Adipocyte (in vitro differentiated cells): ENCODE data around the gene TSPAN13.

Experiments used
- DNase-seq: peaks from one replicate; pipeline ENCODE4 v3.0.0-alpha.2; 2015; ENCODE audit warnings: low read depth
- H3K27me3 ChIP-seq: replicated peaks from 2 replicates; pipeline ENCODE4 v1.7.0; 2013; ENCODE audit warnings: mild to moderate bottlenecking, low read length, moderate library complexity; ENCODE audit not compliant: control insufficient read depth, insufficient read depth
- H3K36me3 ChIP-seq: 2 replicates; pipeline ENCODE4 v1.7.0; 2013; ENCODE audit warnings: low read length, mild to moderate bottlenecking, moderate library complexity; ENCODE audit not compliant: control insufficient read depth, insufficient read depth, severe bottlenecking
- H3K4me1 ChIP-seq: 2 replicates; pipeline ENCODE4 v1.7.0; 2013; ENCODE audit warnings: mild to moderate bottlenecking, low read length, moderate library complexity; ENCODE audit not compliant: control insufficient read depth, insufficient read depth
- H3K4me3 ChIP-seq: 2 replicates; pipeline ENCODE4 v1.7.0; 2013; ENCODE audit warnings: mild to moderate bottlenecking, low read length, moderate library complexity
- H3K9ac ChIP-seq: 2 replicates; pipeline ENCODE4 v1.7.0; 2013; ENCODE audit warnings: mild to moderate bottlenecking, low read length, moderate library complexity
- H3K9me3 ChIP-seq: 2 replicates; pipeline ENCODE4 v1.7.0; 2013; ENCODE audit warnings: mild to moderate bottlenecking, low read length, moderate library complexity; ENCODE audit not compliant: control insufficient read depth

The TSPAN13 gene

DNA sequence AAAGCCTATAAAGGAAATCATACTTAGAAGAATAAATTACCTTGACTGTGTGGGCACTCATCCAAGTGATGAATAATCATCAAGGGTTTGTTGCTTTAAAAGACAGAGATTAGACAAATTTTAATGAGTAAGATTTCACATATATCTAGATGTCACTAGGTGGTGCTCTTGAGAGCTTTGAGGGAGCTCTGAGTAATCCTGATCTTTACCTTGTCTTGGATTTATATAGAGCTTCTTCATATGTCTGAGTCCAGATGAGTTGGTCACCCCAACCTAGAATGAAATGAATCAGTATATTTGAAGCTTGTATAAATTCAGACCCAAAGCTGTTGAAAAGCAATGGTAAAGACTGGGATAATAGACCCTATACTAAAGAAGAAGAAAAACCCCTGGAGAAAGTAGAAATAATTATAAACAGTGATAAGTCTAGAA is 47.6 kb downstream of the TSPAN13 start:
- Histone ChIP-seq H3K9ac (no peak overlapping the region), H3K9me3 (no peaks in the 10 kb centered on the region), H3K36me3 (no peaks in the 10 kb centered on the region), H3K4me1 (no peaks in the 10 kb centered on the region), H3K27me3 (no peaks in the 10 kb centered on the region), H3K4me3 (no peak overlapping the region)
- peak; percentile 82 for DNase-seq

GRCh38 chr7:16801579-16801978 is 48.0 kb downstream of the TSPAN13 start:
- H3K4me3 ChIP-seq = no peak overlapping the region
- no peaks in the 10 kb centered on the region for H3K4me1 ChIP-seq
- DNase-seq = no peak
- no peak overlapping the region for H3K9ac ChIP-seq
- H3K9me3 ChIP-seq = no peaks in the 10 kb centered on the region
- H3K27me3 ChIP-seq = no peaks in the 10 kb centered on the region
- no peaks in the 10 kb centered on the region for H3K36me3 ChIP-seq

DNA sequence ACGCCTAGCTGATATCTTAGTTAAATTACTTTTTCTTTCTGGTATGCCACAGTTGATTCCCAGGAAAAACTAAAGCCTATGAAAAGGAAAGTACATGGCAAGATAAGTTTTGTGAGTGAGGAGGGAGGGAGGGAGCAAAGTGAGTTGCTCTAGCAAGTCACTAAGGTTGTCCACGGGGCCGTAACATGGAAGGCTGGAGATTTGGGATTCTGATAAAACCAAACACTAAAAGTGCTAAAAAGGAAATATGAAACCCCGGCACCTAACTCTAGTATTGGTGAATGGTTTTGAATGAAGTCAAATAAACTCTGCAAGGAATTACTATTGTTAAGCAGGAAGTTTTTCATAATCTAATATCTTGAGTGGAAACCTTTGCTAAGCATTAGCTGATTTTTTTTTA is 49.6 kb downstream of the TSPAN13 start:
- H3K9ac ChIP-seq = no peak overlapping the region
- DNase-seq = no peak
- H3K4me1 ChIP-seq = no peaks in the 10 kb centered on the region
- H3K4me3 ChIP-seq = no peak overlapping the region
- H3K9me3 ChIP-seq = no peaks in the 10 kb centered on the region
- H3K27me3 ChIP-seq = no peaks in the 10 kb centered on the region
- H3K36me3 ChIP-seq = no peaks in the 10 kb centered on the region

DNA sequence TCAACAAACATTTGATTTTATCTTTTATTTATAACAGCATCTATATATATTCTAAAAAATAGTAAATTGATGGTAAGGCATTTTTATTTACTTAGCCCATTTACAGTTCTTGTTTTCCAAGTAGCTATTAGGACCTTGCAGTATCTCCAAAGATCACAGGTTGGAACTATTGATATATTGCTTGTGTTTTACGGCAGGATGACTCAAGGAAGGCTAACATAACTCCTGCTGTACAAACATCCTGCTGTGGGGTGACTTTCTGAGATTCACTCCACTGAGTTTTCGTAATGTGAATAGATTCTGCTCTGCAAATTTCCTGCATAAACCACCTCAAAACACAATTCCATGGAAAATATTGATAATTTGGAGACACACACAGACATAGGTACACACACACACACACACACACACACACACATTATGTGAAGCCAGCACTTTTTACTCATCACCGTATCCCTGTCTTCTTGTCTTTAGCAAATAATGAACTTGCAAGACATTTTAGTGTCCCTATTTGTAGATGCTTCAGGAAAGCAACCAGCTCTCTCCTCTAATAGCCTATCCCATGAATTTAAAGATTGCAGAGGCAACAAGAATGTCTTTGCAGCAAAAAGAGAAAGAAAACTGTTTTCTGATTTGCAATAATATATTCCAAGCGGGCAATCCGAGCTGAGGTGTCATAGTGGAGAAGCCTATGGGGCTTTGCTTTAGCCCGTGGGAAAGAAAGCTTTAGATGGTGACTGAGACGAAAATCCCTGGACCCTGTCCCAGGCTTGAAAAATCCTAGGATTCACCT is 50.5 kb downstream of the TSPAN13 start:
- no peaks in the 10 kb centered on the region for H3K4me1 ChIP-seq
- H3K9me3 ChIP-seq = no peaks in the 10 kb centered on the region
- no peaks in the 10 kb centered on the region for H3K36me3 ChIP-seq
- H3K4me3 ChIP-seq = no peak overlapping the region
- no peak for DNase-seq
- H3K9ac ChIP-seq = no peak overlapping the region
- H3K27me3 ChIP-seq = no peaks in the 10 kb centered on the region

DNA sequence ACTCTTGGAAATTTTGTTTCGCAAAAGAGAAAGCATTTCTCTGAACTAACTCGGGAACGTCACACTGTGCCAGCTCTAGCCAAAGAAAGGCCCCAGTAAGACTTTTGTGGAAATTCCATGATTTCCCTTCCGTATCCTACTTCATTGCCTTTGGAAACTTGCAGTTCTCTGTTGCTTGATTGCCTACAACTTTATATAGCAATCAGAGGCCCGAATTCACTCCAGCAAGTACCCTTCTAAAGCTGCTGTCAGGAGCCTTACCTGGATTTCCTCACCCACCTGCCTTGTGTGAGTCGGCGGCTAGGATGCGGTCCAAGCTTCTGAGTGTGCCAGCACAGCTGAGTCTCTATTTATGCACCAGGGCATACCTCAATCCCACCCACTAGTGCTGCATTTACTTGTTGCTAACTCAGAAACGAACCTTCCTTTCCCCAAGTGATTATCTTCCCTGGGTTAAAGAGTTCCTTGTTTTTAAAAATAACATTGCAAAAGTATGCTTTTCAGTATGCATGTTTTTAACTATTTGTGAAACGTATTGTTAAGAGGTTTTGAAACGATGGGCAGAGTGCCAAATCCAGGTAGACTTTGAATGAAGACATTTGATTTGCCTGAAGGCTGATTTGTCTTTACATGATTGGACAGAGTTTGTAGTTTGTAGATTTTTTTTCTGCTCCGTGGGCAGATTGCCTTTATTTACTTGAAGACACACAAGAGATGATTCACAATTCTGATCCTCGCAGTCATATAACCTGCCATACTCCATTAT is 51.3 kb downstream of the TSPAN13 start, which contains the start of gene AGR2:
Gene AGR2 (minus strand): TSS at position 326 of the 766 bp plus-strand sequence. CDS start 3,203 bp downstream, outside the sequence.
- no peaks in the 10 kb centered on the region for H3K9me3 ChIP-seq
- H3K27me3 ChIP-seq = no peaks in the 10 kb centered on the region
- H3K4me3 ChIP-seq = no peak within 1 kb of the TSS
- no peaks in the 10 kb centered on the region for H3K36me3 ChIP-seq
- H3K4me1 ChIP-seq = no peaks in the 10 kb centered on the region
- no peak within 1 kb of the TSS for H3K9ac ChIP-seq
- no peak for DNase-seq

DNA sequence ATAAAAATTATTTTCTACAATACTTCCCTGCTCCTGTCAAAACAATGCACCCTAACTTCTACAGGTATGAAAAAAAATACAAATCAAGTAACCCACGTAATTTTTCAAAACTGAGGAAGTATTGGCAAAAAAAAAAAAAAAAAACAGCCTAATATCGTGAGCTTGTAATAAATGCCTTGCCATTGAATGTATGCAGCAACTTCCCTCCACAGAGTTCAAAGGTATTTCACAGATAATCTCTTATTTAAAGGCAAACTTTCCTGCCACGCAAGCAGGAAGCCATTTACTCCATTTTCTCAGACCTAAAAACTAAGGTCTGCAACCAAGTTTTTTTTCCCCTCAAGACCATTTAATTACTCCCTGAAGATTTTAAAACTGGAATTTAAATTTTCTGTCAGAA is 51.9 kb downstream of the TSPAN13 start:
- H3K27me3 ChIP-seq = no peaks in the 10 kb centered on the region
- no peak overlapping the region for H3K4me3 ChIP-seq
- no peaks in the 10 kb centered on the region for H3K36me3 ChIP-seq
- no peak overlapping the region for H3K9ac ChIP-seq
- no peaks in the 10 kb centered on the region for H3K4me1 ChIP-seq
- H3K9me3 ChIP-seq = no peaks in the 10 kb centered on the region
- no peak for DNase-seq

- Histone ChIP-seq H3K4me3 (no peak overlapping the region), H3K27me3 (no peaks in the 10 kb centered on the region), H3K9me3 (no peaks in the 10 kb centered on the region), H3K9ac (no peak overlapping the region), H3K36me3 (no peaks in the 10 kb centered on the region), H3K4me1 (no peaks in the 10 kb centered on the region)
- DNase-seq = no peak
Observed at GRCh38 chr7:16810112-16810511, 56.6 kb downstream of the TSPAN13 start.

DNA sequence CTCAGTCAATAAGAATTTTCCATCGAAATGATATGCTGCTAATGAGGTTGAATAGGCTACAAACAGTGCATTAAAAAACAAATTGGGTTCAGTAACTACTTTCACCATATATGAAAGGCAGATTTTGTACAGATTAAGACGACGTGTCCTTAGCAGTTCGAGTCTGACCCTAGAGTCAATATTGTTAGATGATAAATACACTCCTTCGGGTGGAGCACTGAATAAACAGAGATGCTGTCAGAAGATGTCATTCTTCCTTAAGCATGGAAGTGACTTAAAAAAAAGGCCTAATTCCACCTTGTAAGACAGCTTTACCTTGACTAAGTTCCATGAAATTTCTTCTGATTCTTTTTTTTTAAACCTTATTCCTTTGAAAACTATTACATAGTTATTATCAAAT is 57.0 kb downstream of the TSPAN13 start:
- no peaks in the 10 kb centered on the region for H3K36me3 ChIP-seq
- H3K27me3 ChIP-seq = no peaks in the 10 kb centered on the region
- H3K4me3 ChIP-seq = no peak overlapping the region
- H3K4me1 ChIP-seq = no peaks in the 10 kb centered on the region
- DNase-seq = no peak
- H3K9me3 ChIP-seq = no peaks in the 10 kb centered on the region
- H3K9ac ChIP-seq = no peak overlapping the region

- Histone ChIP-seq H3K4me3 (no peak overlapping the region), H3K9ac (no peak overlapping the region), H3K27me3 (no peaks in the 10 kb centered on the region), H3K9me3 (no peaks in the 10 kb centered on the region), H3K36me3 (no peaks in the 10 kb centered on the region), H3K4me1 (no peaks in the 10 kb centered on the region)
- peak; percentile 70 for DNase-seq
Observed at GRCh38 chr7:16811551-16811950, 58.0 kb downstream of the TSPAN13 start.

DNA sequence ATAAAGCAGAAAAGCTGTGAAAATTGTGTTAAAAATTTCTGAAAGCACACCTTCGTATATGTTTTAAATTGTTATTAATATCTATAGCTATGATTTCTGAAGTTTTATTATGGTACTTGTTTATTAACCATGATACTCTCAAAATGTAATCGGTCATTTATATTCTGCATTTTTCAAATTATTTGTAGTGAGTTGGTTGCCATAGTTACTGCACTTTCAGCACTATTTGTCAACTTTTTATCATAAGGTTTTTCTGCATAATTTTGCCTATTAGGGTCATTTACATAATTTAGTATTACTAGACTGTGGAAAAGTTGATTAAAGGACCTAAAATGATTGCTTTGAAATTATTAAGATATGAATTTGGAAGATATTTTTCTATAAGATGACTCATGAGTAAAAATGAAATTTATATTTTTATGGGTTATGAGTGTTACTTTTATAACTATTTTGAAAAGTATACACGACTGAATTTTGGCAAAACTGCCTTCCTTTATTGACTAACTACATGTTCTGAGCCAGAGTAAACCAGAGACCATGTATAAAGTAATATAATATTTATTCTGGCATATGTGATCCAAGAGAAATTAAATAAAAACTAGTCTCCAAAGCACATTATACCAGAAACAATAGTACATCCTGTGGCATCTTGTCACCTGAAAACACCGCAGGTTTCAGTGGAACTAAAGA is 59.1 kb downstream of the TSPAN13 start:
- no peak overlapping the region for H3K4me3 ChIP-seq
- no peaks in the 10 kb centered on the region for H3K27me3 ChIP-seq
- no peak overlapping the region for H3K9ac ChIP-seq
- no peaks in the 10 kb centered on the region for H3K9me3 ChIP-seq
- no peak for DNase-seq
- no peaks in the 10 kb centered on the region for H3K4me1 ChIP-seq
- H3K36me3 ChIP-seq = no peaks in the 10 kb centered on the region

DNA sequence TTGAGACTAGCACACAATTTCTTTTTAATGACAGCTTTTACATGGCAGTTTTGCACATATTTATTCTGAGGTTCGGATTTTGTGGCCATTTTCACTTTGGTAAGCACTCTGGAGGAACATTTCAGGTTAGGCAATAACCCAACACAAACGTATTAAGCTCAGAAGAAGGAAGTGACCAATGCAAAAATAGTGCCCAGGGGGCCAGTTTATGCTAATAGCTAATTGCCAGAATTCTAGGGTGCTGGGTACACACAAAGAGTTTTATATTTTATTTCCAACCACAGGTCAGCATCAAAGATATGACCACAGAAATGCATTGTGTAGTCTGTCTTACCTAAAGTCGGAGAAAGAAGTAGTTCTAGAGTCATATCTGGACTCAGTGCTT is 59.7 kb downstream of the TSPAN13 start:
- no peaks in the 10 kb centered on the region for H3K4me1 ChIP-seq
- H3K9me3 ChIP-seq = no peaks in the 10 kb centered on the region
- no peaks in the 10 kb centered on the region for H3K27me3 ChIP-seq
- no peak for DNase-seq
- no peaks in the 10 kb centered on the region for H3K36me3 ChIP-seq
- H3K4me3 ChIP-seq = no peak overlapping the region
- no peak overlapping the region for H3K9ac ChIP-seq
